ENCODE results near the gene TRAF3IP1.

Gene TRAF3IP1

DNA sequence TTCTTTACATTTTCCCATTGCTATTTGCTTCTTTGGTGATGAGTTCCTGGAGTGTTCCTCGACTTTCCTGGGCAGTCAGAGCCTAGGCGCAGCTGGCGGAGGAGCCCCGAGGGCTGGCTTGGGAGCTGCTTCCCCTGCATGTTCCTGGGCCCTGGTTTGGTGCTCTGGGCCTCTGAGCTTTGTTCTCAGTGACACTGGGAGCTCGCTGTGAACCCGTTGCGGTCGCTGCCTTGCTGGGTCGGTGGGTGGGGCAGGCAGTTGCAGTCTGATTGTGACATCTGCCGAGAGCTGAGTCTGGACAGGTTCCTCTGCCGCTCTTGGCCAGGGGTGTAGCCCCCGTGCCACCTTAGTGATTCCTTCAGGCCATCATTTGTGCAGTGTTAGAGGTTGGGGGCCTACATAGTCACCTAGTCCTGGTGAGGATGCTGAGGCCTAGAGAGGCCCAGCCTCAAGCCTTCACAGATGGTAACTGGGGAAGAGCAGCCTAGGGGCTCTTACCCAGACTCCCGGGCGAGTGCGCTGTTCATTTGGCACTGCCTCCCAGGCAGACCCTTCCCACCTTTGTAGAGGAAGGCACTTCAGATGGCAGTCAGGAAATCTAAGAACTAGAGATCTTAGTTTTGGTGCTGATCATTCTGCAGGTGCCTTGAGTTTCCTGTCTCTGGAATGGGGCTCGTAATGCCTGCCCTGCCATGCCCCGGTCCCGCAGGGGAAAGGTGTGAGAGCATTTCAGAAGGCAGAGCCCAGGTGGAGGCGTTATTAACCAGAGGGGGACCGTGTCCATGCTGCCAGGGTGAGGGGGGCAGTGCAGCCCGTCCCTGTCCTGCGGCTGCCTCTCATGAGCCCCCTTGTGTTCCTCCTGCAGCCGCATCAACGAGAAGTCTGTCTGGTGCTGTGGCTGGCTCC lies 114.8 kb downstream of the TRAF3IP1 start:
- Histone ChIP-seq H3K27me3 (no peaks in the 10 kb centered on the region), H3K36me3 (peaks cover 25 to 40% (median 39%) of the 10 kb centered on the region in 3 donors), H3K9me3 (no peaks in the 10 kb centered on the region), H3K4me3 (no peak overlapping the region), H3K4me1 (peaks cover 0 to 16% (median 6%) of the 10 kb centered on the region in 4 donors), H3K27ac (no peak overlapping the region)
- DNase-seq = no peak
- intact Hi-C loops (cut with DNase I; ENCODE audit: low total_unique reads) = no loop called here
- TF ChIP-seq, protein P1, sequence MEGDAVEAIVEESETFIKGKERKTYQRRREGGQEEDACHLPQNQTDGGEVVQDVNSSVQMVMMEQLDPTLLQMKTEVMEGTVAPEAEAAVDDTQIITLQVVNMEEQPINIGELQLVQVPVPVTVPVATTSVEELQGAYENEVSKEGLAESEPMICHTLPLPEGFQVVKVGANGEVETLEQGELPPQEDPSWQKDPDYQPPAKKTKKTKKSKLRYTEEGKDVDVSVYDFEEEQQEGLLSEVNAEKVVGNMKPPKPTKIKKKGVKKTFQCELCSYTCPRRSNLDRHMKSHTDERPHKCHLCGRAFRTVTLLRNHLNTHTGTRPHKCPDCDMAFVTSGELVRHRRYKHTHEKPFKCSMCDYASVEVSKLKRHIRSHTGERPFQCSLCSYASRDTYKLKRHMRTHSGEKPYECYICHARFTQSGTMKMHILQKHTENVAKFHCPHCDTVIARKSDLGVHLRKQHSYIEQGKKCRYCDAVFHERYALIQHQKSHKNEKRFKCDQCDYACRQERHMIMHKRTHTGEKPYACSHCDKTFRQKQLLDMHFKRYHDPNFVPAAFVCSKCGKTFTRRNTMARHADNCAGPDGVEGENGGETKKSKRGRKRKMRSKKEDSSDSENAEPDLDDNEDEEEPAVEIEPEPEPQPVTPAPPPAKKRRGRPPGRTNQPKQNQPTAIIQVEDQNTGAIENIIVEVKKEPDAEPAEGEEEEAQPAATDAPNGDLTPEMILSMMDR (IDR thresholded peaks at IDR 0.05) = no peak

DNA sequence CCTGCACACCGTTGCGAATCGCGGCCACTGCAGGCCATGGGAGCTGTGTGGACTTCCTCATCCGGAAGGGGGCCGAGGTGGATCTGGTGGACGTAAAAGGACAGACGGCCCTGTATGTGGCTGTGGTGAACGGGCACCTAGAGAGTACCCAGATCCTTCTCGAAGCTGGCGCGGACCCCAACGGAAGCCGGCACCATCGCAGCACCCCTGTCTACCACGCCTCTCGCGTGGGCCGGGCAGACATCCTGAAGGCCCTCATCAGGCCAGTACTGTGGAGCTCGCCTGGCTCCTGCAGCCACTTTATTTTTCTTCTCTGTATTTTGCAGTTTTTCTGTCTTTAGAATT lies 115.4 kb downstream of the TRAF3IP1 start:
- intact Hi-C loops (cut with DNase I; ENCODE audit: low total_unique reads) = no loop called here
- TF ChIP-seq, protein P1 (IDR thresholded peaks at IDR 0.05) = no peak
- H3K9me3 ChIP-seq = no peaks in the 10 kb centered on the region
- H3K27me3 ChIP-seq = no peaks in the 10 kb centered on the region
- H3K36me3 ChIP-seq = peaks cover 25 to 34% (median 33%) of the 10 kb centered on the region in 3 donors
- DNase-seq = no peak
- H3K4me3 ChIP-seq = no peak overlapping the region
- H3K27ac ChIP-seq = no peak overlapping the region
- H3K4me1 ChIP-seq = peaks cover 0 to 21% (median 9%) of the 10 kb centered on the region in 4 donors

DNA sequence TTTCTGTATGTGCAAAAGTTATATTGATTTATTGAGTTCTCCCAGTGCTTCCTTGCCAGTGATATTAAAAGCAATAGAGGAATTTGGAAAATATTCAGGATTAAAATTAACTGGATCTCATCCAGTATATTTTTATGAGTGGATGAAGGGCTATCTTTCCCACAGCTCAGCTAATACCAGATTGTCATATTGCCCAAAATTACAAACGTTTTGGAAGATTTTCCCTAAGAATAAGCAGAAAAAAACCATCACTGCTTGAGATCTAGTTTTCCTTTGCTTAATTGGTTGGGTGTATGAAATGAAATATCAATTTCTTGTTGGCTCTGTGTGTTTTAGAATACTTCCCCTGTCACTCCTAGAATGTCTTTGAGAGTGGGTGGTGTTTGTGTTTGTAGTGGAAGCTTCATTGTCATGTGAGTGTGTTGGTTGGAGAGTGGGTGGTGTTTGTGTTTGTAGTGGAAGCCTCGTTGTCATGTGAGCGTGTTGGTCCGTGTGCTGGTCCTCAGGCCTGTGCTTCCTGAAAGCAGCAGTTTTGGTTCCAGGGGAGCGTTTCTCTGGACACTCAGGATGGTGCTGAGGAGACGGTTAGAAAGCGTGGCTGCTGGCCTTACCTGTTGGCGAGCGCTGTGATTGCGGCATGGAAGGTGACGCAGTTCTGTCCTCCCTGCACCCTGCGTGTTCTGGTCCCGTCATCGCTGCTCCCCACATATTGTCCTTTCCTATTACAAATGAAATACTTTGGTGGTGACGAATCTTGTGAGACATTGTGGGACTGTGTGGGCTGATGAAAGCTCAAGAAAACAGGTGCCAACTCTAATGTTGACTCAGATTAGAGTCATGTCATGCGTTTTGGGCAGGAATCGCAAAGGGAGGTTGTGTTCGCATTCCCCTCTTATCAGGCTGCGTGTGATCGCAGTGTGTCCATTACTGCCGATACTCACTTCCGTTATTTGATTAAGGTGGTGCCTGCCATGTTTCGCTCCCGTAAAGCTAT lies 118.8 kb downstream of the TRAF3IP1 start:
- TF ChIP-seq, protein P1 (IDR thresholded peaks at IDR 0.05) = no peak
- H3K9me3 ChIP-seq = no peaks in the 10 kb centered on the region
- H3K27ac ChIP-seq = peak overlapping the region; percentile 34 to 57
- DNase-seq = no peak
- no peaks in the 10 kb centered on the region for H3K27me3 ChIP-seq
- H3K36me3 ChIP-seq = peaks cover 17 to 22% (median 20%) of the 10 kb centered on the region in 3 donors
- H3K4me3 ChIP-seq = peak overlapping the region; percentile 0 to 2
- H3K4me1 ChIP-seq = peaks cover 0 to 25% (median 12%) of the 10 kb centered on the region in 4 donors
- intact Hi-C loops (cut with DNase I; ENCODE audit: low total_unique reads) = no loop called here

DNA sequence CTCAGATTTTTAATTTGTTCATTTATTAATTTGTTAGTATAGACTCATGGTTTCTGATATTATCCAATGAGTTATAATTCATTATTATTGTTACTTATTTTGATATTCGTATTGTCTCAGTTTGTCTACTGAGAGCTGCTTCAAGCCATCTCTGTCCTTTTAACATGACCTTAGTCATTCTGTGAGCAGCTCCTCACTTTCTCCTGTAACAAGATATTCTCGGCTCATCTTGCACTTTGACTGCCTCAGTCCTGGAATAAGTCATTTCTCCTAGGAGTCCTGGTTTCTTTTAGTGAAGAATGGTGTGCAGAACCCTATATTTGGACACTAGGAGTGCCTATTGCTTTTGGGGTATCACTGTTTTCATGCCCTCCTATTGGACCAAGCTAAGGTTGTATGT lies 119.6 kb downstream of the TRAF3IP1 start:
- H3K9me3 ChIP-seq = no peaks in the 10 kb centered on the region
- H3K27me3 ChIP-seq = no peaks in the 10 kb centered on the region
- TF ChIP-seq, protein P1 (IDR thresholded peaks at IDR 0.05) = no peak
- peaks cover 18 to 23% (median 22%) of the 10 kb centered on the region in 3 donors for H3K36me3 ChIP-seq
- peaks cover 0 to 25% (median 12%) of the 10 kb centered on the region in 4 donors for H3K4me1 ChIP-seq
- intact Hi-C loops (cut with DNase I; ENCODE audit: low total_unique reads) = no loop called here
- H3K4me3 ChIP-seq = no peak overlapping the region
- peak overlapping the region; percentile 34 to 57 for H3K27ac ChIP-seq
- no peak for DNase-seq

DNA sequence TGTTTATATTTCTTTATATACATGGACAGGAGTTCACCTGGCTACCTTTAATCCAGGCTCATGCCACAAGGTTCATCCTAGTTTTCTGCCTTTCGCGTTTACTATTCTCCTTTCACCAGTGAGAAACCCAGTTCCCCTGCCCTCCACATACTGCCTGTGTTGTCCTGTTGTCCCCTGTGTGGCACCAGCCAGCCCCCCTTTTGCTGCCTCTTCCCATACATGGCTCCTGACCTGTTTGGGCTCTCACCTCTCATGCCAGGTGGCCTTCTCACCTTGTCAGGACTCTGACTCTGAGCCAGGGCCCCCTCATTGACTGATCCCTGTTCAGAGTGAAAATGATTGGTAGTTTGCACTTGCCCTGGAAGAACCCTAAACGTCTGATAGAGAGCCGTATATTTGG lies 120.0 kb downstream of the TRAF3IP1 start:
- Histone ChIP-seq H3K4me3 (no peak overlapping the region), H3K27ac (peak overlapping the region; percentile 34 to 57), H3K36me3 (peaks cover 18 to 23% (median 22%) of the 10 kb centered on the region in 3 donors), H3K4me1 (peaks cover 0 to 25% (median 12%) of the 10 kb centered on the region in 4 donors), H3K9me3 (no peaks in the 10 kb centered on the region), H3K27me3 (no peaks in the 10 kb centered on the region)
- no peak for DNase-seq
- intact Hi-C loops (cut with DNase I; ENCODE audit: low total_unique reads) = no loop called here
- TF ChIP-seq, protein P1 (IDR thresholded peaks at IDR 0.05) = no peak

Data from tibial artery (tissue), 4 donors.